SK-N-MC (cell line): ENCODE measurements around the gene ANKFN1.

Experiments used
- EZH2 ChIP-seq: fragments of 200-600 bp; sonication (generic); IDR thresholded peaks from one replicate; pipeline ENCODE4 v1.6.1; 2017; ENCODE audit warnings: antibody characterized with exemption
- POLR2AphosphoS5 ChIP-seq: IDR thresholded peaks from 2 replicates; pipeline ENCODE4 v1.6.1; 2012; ENCODE audit warnings: mild to moderate bottlenecking, low read depth, low read length, borderline replicate concordance

- TF ChIP-seq POLR2AphosphoS5 (no peak), EZH2 (no peak)
These were observed 109.5 kb downstream of the ANKFN1 start for GRCh38 chr17:56262803-56263202.
